Activated CD8-positive, alpha-beta memory T cell treated with anti-CD3 and anti-CD28 coated beads for 4 hours (primary cell): Measurements from ENCODE around the gene MRPS27.

Experiments used
- DNase-seq, 2 donors: peaks; one replicate each; pipeline ENCODE4 v3.0.0-alpha.2; 2020; ENCODE audit warnings: low read depth in 2 of 2

The MRPS27 gene

GRCh38 chr5:72290356-72291133 is 29.5 kb downstream of the MRPS27 start:
- no peak for DNase-seq

GRCh38 chr5:72288924-72289323 is 31.1 kb downstream of the MRPS27 start:
- no peak for DNase-seq

- DNase-seq: no peak
These were observed 33.2 kb downstream of the MRPS27 start for GRCh38 chr5:72286798-72287197.

GRCh38 chr5:72285424-72285821 is 34.6 kb downstream of the MRPS27 start:
- DNase-seq: no peak

GRCh38 chr5:72284559-72285423 is 35.2 kb downstream of the MRPS27 start:
- DNase-seq: no peak

- no peak for DNase-seq
These were observed 36.7 kb downstream of the MRPS27 start for GRCh38 chr5:72283358-72283757.

GRCh38 chr5:72282878-72283277 is 37.2 kb downstream of the MRPS27 start:
- DNase-seq: no peak

GRCh38 chr5:72281764-72282499 is 38.1 kb downstream of the MRPS27 start:
- no peak for DNase-seq

GRCh38 chr5:72281430-72281763 is 38.6 kb downstream of the MRPS27 start:
- no peak for DNase-seq

- DNase-seq: no peak
These were observed 39.4 kb downstream of the MRPS27 start for GRCh38 chr5:72280581-72281069.

GRCh38 chr5:72276219-72276752 is 43.8 kb downstream of the MRPS27 start:
- DNase-seq: no peak

- no peak for DNase-seq
These were observed 46.5 kb downstream of the MRPS27 start for GRCh38 chr5:72273547-72273946.

- DNase-seq: no peak
These were observed 47.6 kb downstream of the MRPS27 start for GRCh38 chr5:72272398-72272797.

- no peak for DNase-seq
These were observed 48.3 kb downstream of the MRPS27 start for GRCh38 chr5:72271702-72272101.

- DNase-seq: no peak
These were observed 50.0 kb downstream of the MRPS27 start for GRCh38 chr5:72270037-72270436.

GRCh38 chr5:72269411-72269780 is 50.6 kb downstream of the MRPS27 start:
- no peak for DNase-seq

- peak in 1 of 2 donors; percentile 7 for DNase-seq
These were observed 51.2 kb downstream of the MRPS27 start for GRCh38 chr5:72268753-72269410.

GRCh38 chr5:72268260-72268659 is 51.8 kb downstream of the MRPS27 start:
- DNase-seq: no peak

- no peak for DNase-seq
These were observed 52.4 kb downstream of the MRPS27 start for GRCh38 chr5:72267685-72268084.

- no peak for DNase-seq
These were observed 53.2 kb downstream of the MRPS27 start for GRCh38 chr5:72266862-72267261.
